LHCN-M2 (cell line): ENCODE results near the gene CBL. TPM values are rescaled to one million over a fixed set of nuclear protein-coding genes. Genes with fewer than 3 reads are reported as not detected.

ENCODE experiments used
- DNase-seq: peaks from one replicate; pipeline ENCODE4 v3.0.0-alpha.2; 2012; ENCODE audit warnings: low read depth
- total RNA-seq: library from RNA; depleted of rRNA; stranded (reverse); fragments of >200 nt; gene quantifications from 2 replicates; pipeline ENCODE4 v1.2.3, GENCODE V29; 2014; rRNA removed

Gene CBL
- total RNA-seq, 1 experiment from 2014 or later, result 18.3 TPM

DNA sequence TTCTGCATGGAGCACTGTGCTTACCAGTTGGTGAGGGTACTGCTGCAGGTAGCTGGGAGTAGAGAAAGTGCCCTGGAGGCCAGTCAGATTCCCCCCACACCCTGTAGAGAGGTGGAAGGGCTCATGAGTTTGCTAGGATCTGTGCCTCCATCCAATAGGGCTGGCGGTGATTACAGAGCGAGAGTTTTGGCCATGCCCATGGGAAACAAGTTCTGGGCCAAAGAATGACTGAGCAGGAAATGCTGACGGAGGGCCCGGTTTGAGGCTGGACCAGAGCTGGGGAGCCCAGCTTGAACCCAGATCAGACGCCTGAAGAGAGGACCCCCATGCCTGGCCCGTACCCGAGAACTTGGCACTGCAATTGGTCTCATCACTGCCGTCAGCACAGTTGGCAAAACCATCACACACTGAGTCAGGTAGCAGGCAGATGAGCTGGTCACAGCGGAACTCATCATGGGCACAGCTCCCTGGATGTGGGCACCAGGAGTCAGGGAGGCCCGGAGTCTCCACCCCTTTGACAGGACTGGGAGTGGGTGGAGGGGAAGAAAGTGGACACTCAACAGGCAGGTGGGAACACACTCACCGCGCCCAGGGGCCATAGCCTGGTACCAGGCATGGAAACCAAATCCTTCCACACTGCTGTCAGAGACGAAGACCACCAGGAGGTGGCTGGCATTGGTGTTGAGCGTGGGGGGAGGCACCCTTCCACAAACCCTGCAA lies 138.3 kb downstream of the CBL start:
- DNase-seq, result no peak

DNA sequence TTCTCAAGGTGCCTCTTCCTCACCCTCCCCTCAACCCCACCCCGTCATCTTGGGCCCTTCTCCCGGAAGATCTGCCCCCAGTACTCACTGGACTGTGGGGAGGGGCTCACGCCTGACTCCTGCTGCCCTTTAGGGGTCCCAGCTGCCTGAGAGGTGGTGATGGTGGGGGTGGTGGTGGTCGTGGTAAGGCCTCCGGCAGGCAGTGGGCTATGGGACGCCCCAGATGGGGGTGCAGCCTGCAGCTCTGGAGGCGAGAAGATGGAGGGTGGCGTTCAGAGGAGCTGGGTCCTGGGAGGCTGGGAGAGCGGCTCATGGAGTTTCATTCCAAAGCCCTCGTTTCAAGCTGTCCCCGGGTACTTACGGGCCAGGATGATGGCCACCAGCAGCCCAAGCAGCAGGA lies 139.5 kb downstream of the CBL start:
- no peak for DNase-seq

DNA sequence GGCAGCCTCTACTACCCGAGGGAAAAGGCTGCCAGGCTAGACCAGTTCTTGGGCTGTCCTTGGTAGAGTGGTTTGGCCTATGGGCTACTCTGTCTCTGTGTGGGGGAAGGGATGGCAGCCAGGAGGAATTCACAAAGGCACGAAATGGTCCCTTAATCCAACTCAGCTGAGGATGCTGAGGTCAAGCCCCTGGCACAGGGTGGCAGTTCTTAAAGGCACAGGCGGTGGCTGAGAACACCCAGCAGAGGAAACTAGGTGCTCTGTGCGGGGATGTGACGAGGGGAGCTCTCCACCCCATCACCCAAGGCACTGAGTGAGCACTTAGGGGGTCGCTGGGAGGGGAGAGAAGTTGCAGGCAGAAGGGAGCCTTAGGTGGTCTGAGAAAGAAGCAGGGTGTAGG lies 140.5 kb downstream of the CBL start, which contains the start of gene MFRP:
Gene MFRP, minus strand, starts transcription at position 101 of the 400 bp plus-strand sequence. CDS start 192 bp downstream, outside the sequence.
- no peak for DNase-seq

DNA sequence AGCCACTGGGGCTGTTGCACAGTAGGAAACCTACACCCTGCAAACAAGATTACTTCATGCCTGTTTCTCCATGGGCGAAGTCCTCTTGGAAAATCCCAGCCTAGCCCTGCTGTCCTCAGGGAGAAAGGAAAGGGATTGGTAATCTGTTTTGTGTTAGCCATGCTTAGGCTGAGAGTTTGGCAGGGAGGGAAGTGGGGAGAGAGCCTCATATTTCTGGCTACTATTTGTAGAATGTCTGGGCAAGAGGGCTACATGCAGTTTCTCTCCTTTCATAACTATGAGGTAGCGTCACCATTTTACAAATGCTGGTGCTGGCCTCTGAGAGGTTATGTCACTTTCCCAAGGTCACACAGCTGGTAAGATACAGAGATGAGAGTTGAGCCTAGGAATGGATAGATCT lies 141.1 kb downstream of the CBL start:
- no peak for DNase-seq

DNA sequence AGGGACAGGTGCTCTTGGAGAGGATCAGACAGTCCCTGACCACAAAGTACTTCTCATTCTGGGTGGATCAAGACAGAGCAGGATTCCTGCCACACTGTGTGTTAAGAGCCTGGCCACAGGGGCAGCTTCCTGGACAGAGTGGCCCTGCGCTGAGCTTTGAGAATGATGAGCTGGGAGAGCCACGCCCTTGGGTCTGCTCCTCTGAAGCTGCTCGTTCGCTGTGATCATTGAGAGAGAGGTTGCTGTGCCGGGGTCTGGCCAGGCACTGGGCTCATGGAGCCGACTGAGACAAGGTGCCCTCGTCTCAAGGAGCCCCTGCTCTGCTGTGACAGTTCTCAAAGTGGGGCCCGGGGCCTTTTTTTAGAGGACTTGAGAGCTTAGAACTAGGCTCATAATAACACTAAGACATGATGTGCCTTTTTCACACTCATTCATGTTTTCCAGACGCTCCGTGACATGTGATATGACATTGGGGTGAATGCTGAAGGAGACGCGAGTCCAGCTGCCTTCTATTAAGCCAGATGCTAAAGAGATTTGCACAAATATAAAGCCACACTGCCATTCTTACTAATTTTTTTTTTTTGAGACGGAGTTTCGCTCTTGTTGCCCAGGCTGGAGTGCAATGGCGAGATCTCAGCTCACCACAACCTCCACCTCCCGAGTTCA lies 141.9 kb downstream of the CBL start:
- DNase-seq, result no peak

DNA sequence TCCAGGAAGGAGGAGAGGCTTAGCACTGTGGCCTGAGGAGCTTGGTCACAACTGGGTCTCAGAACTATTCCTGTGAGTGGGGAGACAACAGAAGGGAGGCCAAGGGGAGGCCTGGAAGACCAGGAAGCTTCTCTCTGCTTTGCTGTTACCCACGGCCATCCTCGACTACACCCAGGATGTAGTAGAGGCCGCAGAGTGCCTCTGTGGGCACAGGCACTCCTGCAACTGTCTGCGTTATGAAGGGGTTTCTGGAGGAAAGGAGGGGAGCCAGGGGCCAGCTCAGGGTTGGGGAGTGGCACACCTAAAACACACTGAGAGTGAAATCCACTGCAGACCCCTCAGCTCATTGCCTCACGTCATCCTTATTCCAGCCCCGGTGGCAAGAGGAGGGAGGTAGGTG lies 144.2 kb downstream of the CBL start:
- DNase-seq, result no peak

DNA sequence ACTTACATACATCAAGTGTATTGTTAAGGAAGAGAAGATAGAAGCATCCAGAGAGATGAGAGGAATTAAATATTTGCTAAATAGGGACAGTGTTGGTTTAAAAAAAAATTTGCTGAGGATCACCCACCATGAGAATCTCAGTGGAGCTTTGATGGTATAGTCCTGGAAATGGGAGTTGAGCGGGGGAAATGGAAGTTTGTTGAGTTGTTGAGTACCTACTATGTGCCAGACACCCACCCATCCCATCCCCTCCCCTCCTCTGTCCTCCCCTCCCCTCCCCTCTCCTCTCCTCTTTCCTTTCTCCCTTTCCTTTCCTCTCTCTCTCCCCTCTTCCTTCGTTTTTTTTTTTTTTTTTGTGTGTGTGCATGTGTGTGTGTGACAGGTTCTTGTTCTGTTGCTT lies 145.1 kb downstream of the CBL start:
- no peak for DNase-seq

DNA sequence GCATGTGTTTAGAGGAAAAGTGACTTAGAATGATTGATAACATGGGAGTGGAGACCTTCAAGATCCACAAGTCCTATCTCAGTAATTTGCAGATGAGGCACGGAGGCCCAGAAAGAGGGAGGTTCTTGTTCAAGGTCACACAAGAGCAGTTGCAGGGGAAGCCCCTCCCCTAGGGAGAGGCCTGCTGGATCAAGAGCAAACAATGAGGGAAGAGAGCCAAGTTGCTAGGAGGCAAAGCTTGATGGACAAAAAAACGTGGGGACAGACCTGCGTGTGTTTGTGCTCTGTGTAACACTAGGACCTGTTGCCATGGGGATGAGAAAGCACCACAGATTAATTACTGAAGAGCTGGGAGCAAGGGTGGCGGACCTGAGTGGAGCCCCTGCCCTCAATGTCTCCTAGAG lies 146.7 kb downstream of the CBL start:
- no peak for DNase-seq

DNA sequence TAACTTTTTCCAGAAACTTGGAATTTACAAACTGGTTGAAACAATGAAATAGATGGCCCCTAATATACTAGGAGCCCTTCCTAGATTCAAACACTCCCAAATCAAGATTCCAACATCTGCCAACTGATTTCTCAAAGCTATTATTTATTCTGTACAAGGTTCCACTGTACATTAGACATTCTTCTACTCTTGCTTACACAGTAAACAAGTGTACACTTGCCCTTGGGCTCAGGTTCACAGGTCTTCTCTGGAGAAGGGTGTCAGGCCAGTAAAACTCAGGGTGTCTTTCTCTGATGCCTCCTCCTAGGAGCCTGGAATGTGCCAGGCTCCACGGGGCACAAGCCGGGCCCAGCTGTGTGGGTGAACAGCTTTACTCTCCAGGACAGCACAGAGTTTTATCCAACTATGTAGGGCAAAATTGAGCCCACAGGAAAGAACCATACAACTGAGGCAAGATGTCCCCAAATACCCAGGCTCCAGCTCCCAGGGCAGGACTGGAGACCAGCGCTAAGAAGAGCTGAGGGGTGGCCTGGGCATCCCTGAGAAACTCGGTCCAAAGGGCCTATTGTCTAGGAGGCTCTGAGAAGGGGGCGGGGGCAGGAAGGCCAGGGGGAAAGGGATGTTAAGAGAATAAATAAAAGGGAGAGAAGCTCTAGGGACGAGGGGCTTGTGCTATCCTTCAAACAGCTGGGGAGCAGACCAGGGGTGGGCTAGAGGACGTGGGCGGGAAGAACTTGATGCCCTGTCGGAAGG lies 149.1 kb downstream of the CBL start:
- no peak for DNase-seq

DNA sequence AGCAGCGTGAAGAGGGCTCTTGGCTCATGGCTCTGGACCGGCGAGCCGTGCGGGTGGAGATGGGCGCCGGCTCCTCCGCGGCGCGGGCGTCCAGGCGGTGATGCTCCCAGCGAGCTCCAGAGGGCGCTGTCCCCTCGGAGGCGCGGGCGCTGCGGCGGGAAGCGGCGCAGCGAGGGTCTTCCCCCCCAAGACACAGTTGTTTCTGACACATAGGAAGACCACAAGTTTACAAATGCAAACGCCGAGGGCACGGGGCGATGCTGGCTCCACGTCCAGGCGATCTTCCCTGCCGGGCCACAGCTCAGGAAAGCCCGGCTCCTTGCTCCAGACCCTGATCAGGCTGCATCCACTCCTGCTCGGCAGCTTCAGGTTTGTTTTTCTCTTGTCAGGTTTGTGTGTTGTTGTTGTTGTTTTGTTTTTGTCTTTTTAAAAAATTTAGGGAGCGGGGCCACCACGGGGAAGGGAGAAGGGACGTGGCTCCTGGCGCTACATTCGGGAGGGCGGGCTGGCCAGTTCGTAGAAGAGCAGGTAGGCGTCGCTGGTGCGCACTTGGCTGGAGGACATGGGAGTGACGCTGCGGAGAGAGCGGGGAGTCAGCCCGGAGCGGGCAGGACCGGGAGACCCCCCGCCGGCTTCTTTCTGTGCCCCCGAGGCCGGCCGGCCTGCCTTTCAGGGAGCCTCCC lies 150.4 kb downstream of the CBL start:
- DNase-seq, result no peak

DNA sequence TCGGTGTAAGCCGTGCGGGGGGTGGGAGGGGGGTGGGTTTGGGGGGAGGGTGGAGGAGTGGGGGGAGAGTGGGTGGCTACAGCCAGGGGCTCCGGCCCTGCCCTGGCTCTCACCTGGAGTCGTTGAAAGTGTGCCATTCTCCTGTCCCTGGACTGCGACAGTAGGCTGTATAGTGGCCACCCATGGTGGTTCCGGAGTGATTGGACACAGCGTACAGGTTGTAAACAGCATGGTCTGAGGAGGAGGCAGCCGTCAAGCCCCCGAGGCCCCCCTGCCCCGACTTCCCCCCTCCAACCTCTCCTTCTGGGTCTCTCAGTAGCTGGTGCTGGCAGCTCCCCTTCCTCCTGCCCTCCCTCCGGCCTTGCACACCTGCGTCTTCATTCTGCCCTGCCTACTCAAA lies 150.9 kb downstream of the CBL start:
- no peak for DNase-seq

Other genes with a start within 250 kb of the CBL start
- gene FOXR1, start 234.6 kb upstream of the CBL start, total RNA-seq, result not detected in 2 replicates
- 15.3 and 20.1 TPM in 2 replicates for gene CENATAC, start 208.2 kb upstream of the CBL start, total RNA-seq
- gene RPS25, start 188.0 kb upstream of the CBL start, total RNA-seq, result 627 and 1,078 TPM in 2 replicates
- 72.8 and 82.6 TPM in 2 replicates for gene TRAPPC4, start 187.6 kb upstream of the CBL start, total RNA-seq
- gene SLC37A4, start 175.5 kb upstream of the CBL start, total RNA-seq, result 16.4 and 21.5 TPM in 2 replicates
- gene HYOU1, start 149.1 kb upstream of the CBL start, total RNA-seq, result 96.4 and 124 TPM in 2 replicates
- 22.3 and 25.1 TPM in 2 replicates for gene VPS11, start 138.5 kb upstream of the CBL start, total RNA-seq
- gene HMBS, start 121.5 kb upstream of the CBL start, total RNA-seq, result 10.4 and 13.4 TPM in 2 replicates
- gene DPAGT1, start 104.5 kb upstream of the CBL start, total RNA-seq, result 38.9 and 51.5 TPM in 2 replicates
- 7.6 and 9.3 TPM in 2 replicates for gene C2CD2L, start 99.0 kb upstream of the CBL start, total RNA-seq
- 9.0 and 11.1 TPM in 2 replicates for gene HINFP, start 84.8 kb upstream of the CBL start, total RNA-seq
- gene ABCG4, start 57.3 kb upstream of the CBL start, total RNA-seq, result 0.06 TPM in 2 replicates
- gene NLRX1, start 37.6 kb upstream of the CBL start, total RNA-seq, result 8.7 and 9.4 TPM in 2 replicates
- gene NHERF4, start 20.9 kb upstream of the CBL start, total RNA-seq, result not detected in 2 replicates
- 11.0 and 29.5 TPM in 2 replicates for gene MCAM, start 110.8 kb downstream of the CBL start, total RNA-seq
- gene RNF26, start 128.2 kb downstream of the CBL start, total RNA-seq, result 7.3 and 9.3 TPM in 2 replicates
- 9.1 and 9.9 TPM in 2 replicates for gene C1QTNF5, start 134.5 kb downstream of the CBL start, total RNA-seq
- not detected in 2 replicates for gene MFRP, start 140.4 kb downstream of the CBL start, total RNA-seq
- 1.7 and 4.0 TPM in 2 replicates for gene USP2, start 175.4 kb downstream of the CBL start, total RNA-seq
- 221 and 333 TPM in 2 replicates for gene THY1, start 216.8 kb downstream of the CBL start, total RNA-seq